Measurements from ENCODE around the gene DDN. TPM values are rescaled to one million over a fixed set of nuclear protein-coding genes. Genes with fewer than 3 reads are reported as not detected.

DDN gene
- total RNA-seq, 3 donors from 2014 or later = under 0.01 to 0.16 TPM; not detected in 1

- Histone ChIP-seq H3K9me3 (no peaks in the 10 kb centered on the region), H3K4me3 (no peak overlapping the region), H3K27ac (no peak overlapping the region), H3K27me3 (peaks cover 0 to 14% of the 10 kb centered on the region in 2 donors), H3K4me1 (peaks cover 1 to 8% of the 10 kb centered on the region in 2 donors), H3K36me3 (no peaks in the 10 kb centered on the region)
- no peak for DNase-seq (ENCODE audit: low spot score in 2 of 2)
- intact Hi-C loops (cut with DNase I; ENCODE audit: low total_unique reads) = no loop called here
- TF ChIP-seq POLR2AphosphoS5 (IDR thresholded peaks at IDR 0.05) = no peak
Observed at GRCh38 chr12:48994224-48995085, 4.7 kb downstream of the DDN start.

GRCh38 chr12:48993787-48994186, 5.4 kb downstream of the DDN start:
- no peak overlapping the region for H3K27ac ChIP-seq
- H3K9me3 ChIP-seq = no peaks in the 10 kb centered on the region
- DNase-seq (ENCODE audit: low spot score in 2 of 2) = no peak
- H3K4me3 ChIP-seq = no peak overlapping the region
- no peaks in the 10 kb centered on the region for H3K36me3 ChIP-seq
- H3K27me3 ChIP-seq = peaks cover 0 to 18% of the 10 kb centered on the region in 2 donors
- TF ChIP-seq CTCF (IDR thresholded peaks at IDR 0.05) (no peak), POLR2A (IDR thresholded peaks at IDR 0.05) (no peak), POLR2AphosphoS5 (IDR thresholded peaks at IDR 0.05) (no peak)
- peaks cover 0 to under 1% of the 10 kb centered on the region in 2 donors for H3K4me1 ChIP-seq
- intact Hi-C loops (cut with DNase I; ENCODE audit: low total_unique reads) = no loop called here

- Histone ChIP-seq H3K36me3 (no peaks in the 10 kb centered on the region), H3K4me3 (no peak overlapping the region), H3K27me3 (peaks cover 0 to 17% of the 10 kb centered on the region in 2 donors), H3K27ac (no peak overlapping the region), H3K9me3 (no peaks in the 10 kb centered on the region), H3K4me1 (no peaks in the 10 kb centered on the region)
- TF ChIP-seq POLR2AphosphoS5 (IDR thresholded peaks at IDR 0.05) (no peak), CTCF (IDR thresholded peaks at IDR 0.05) (no peak), POLR2A (IDR thresholded peaks at IDR 0.05) (no peak)
- intact Hi-C loops (cut with DNase I; ENCODE audit: low total_unique reads) = no loop called here
- DNase-seq (ENCODE audit: low spot score in 2 of 2) = no peak
Observed at GRCh38 chr12:48991247-48992050, 7.7 kb downstream of the DDN start.

- H3K27me3 ChIP-seq = peaks cover 0 to 20% of the 10 kb centered on the region in 2 donors
- no peak overlapping the region for H3K27ac ChIP-seq
- no peaks in the 10 kb centered on the region for H3K4me1 ChIP-seq
- no peak for DNase-seq (ENCODE audit: low spot score in 2 of 2)
- no peak overlapping the region for H3K4me3 ChIP-seq
- intact Hi-C loops (cut with DNase I; ENCODE audit: low total_unique reads) = no loop called here
- no peaks in the 10 kb centered on the region for H3K36me3 ChIP-seq
- TF ChIP-seq POLR2A (IDR thresholded peaks at IDR 0.05) (no peak), POLR2AphosphoS5 (IDR thresholded peaks at IDR 0.05) (no peak), CTCF (IDR thresholded peaks at IDR 0.05) (no peak)
- H3K9me3 ChIP-seq = no peaks in the 10 kb centered on the region
Observed at GRCh38 chr12:48990552-48990951, 8.6 kb downstream of the DDN start.

GRCh38 chr12:48988030-48988649, 11.0 kb downstream of the DDN start:
- no peaks in the 10 kb centered on the region for H3K4me1 ChIP-seq
- no peak overlapping the region for H3K27ac ChIP-seq
- no peak overlapping the region for H3K4me3 ChIP-seq
- no peaks in the 10 kb centered on the region for H3K9me3 ChIP-seq
- TF ChIP-seq POLR2AphosphoS5 (IDR thresholded peaks at IDR 0.05) = no peak
- peak; percentile 48 to 66 (median 59) for TF ChIP-seq CTCF (IDR thresholded peaks at IDR 0.05)
- no peak for TF ChIP-seq POLR2A (IDR thresholded peaks at IDR 0.05)
- H3K36me3 ChIP-seq = no peaks in the 10 kb centered on the region
- H3K27me3 ChIP-seq = peaks cover 0 to 10% of the 10 kb centered on the region in 2 donors
- DNase-seq (ENCODE audit: low spot score in 2 of 2) = no peak
- intact Hi-C loops (cut with DNase I; ENCODE audit: low total_unique reads) = no loop called here
